OCI-LY3 (cell line): Measurements from ENCODE around the gene KCNK5.
A peak's percentile ranks its signal among the peaks of the same experiment; 100 is the strongest.

ENCODE experiments used
- H2AFZ ChIP-seq: fragments of 200-600, 300-600 bp; shearing (Covaris generic); 2 replicates; pipeline ENCODE4 v1.6.0; 2014; ENCODE audit warnings: antibody characterized with exemption, low read depth, low read length
- H3K27ac ChIP-seq: fragments of 200-600, 300-600 bp; sonication (generic); 2 replicates; pipeline ENCODE4 v1.5.1; 2014; ENCODE audit warnings: mild to moderate bottlenecking, low read length, moderate library complexity, mixed read lengths
- H3K27me3 ChIP-seq: fragments of 200-600, 300-600 bp; sonication (generic); 2 replicates; pipeline ENCODE4 v1.6.1; 2014; ENCODE audit warnings: low read depth, low read length, mixed read lengths
- H3K36me3 ChIP-seq: fragments of 200-600, 300-600 bp; sonication (generic); replicated peaks from 2 replicates; pipeline ENCODE3; 2014; ENCODE audit warnings: low read depth, low read length, mixed read lengths
- H3K4me1 ChIP-seq: fragments of 300-600, 200-600 bp; sonication (generic); 2 replicates; pipeline ENCODE4 v1.6.1; 2014; ENCODE audit warnings: low read length, mixed read lengths
- H3K4me2 ChIP-seq: fragments of 200-600, 300-600 bp; sonication (generic); 2 replicates; pipeline ENCODE4 v1.6.1; 2014; ENCODE audit warnings: low read length, mixed read lengths
- H3K4me3 ChIP-seq: fragments of 300-600, 200-600 bp; sonication (generic); 2 replicates; pipeline ENCODE4 v1.5.1; 2014; ENCODE audit warnings: antibody characterized with exemption, mild to moderate bottlenecking, low read length, moderate library complexity
- H3K79me2 ChIP-seq: fragments of 300-600, 200-600 bp; shearing (Covaris generic); 2 replicates; pipeline ENCODE4 v1.6.1; 2014; ENCODE audit warnings: mild to moderate bottlenecking, low read length, mixed read lengths
- H3K9ac ChIP-seq: fragments of 300-600, 200-600 bp; shearing (Covaris generic); 2 replicates; pipeline ENCODE4 v1.6.0; 2014; ENCODE audit warnings: mild to moderate bottlenecking, low read length, moderate library complexity
- H3K9me3 ChIP-seq: fragments of 200-600, 300-600 bp; shearing (Covaris generic); 2 replicates; pipeline ENCODE4 v1.6.1; 2014; ENCODE audit warnings: low read length, mixed read lengths; ENCODE audit not compliant: insufficient read depth
- H4K20me1 ChIP-seq: fragments of 200-600, 300-600 bp; sonication (generic); 2 replicates; pipeline ENCODE4 v1.6.1; 2016; ENCODE audit warnings: low read length, mixed read lengths; ENCODE audit not compliant: insufficient read depth
- CTCF ChIP-seq: fragments of 200-600, 300-600 bp; sonication (generic); IDR thresholded peaks from 2 replicates; pipeline ENCODE4 v1.5.1; 2014; ENCODE audit warnings: antibody characterized with exemption, low read length, low read depth
- EZH2phosphoT487 ChIP-seq: fragments of 200-600 bp; shearing (Covaris generic); IDR thresholded peaks from 2 replicates; pipeline ENCODE4 v1.6.1; 2018; ENCODE audit warnings: antibody characterized with exemption, mixed run types, low read depth

KCNK5 gene

GRCh38 chr6:39221779-39222641 lies 7.3 kb downstream of the KCNK5 start:
- H3K4me1 ChIP-seq, result peaks cover 6% of the 10 kb centered on the region
- H3K9me3 ChIP-seq, result no peaks in the 10 kb centered on the region
- peaks cover 34% of the 10 kb centered on the region for H3K27me3 ChIP-seq
- H2AFZ ChIP-seq, result no peak overlapping the region
- H3K4me2 ChIP-seq, result no peak overlapping the region
- H3K27ac ChIP-seq, result no peak overlapping the region
- H3K79me2 ChIP-seq, result no peaks in the 10 kb centered on the region
- no peak overlapping the region for H3K4me3 ChIP-seq
- no peaks in the 10 kb centered on the region for H3K36me3 ChIP-seq
- H4K20me1 ChIP-seq, result no peaks in the 10 kb centered on the region
- H3K9ac ChIP-seq, result no peak overlapping the region
- no peak for TF ChIP-seq CTCF
- TF ChIP-seq EZH2phosphoT487, result no peak

- H3K79me2 ChIP-seq, result no peaks in the 10 kb centered on the region
- no peaks in the 10 kb centered on the region for H3K9me3 ChIP-seq
- H2AFZ ChIP-seq, result no peak overlapping the region
- H3K4me2 ChIP-seq, result no peak overlapping the region
- no peak overlapping the region for H3K4me3 ChIP-seq
- H3K27me3 ChIP-seq, result peaks cover 27% of the 10 kb centered on the region
- no peaks in the 10 kb centered on the region for H4K20me1 ChIP-seq
- H3K27ac ChIP-seq, result no peak overlapping the region
- H3K9ac ChIP-seq, result no peak overlapping the region
- TF ChIP-seq CTCF (no peak), EZH2phosphoT487 (no peak)
- H3K36me3 ChIP-seq, result no peaks in the 10 kb centered on the region
- H3K4me1 ChIP-seq, result peaks cover 6% of the 10 kb centered on the region
These were observed 8.2 kb downstream of the KCNK5 start for GRCh38 chr6:39221115-39221514.

GRCh38 chr6:39218868-39219567 lies 10.3 kb downstream of the KCNK5 start:
- H2AFZ ChIP-seq, result peak overlapping the region; percentile 16; the same call in 1 of the 2 replicates
- H3K4me2 ChIP-seq, result peak overlapping the region; percentile 28; the same call in 1 of the 2 replicates
- TF ChIP-seq EZH2phosphoT487 (no peak), CTCF (peak; percentile 12; the same call in 1 of the 2 replicates)
- no peak overlapping the region for H3K9ac ChIP-seq
- no peaks in the 10 kb centered on the region for H3K79me2 ChIP-seq
- no peaks in the 10 kb centered on the region for H4K20me1 ChIP-seq
- no peak overlapping the region for H3K4me3 ChIP-seq
- H3K9me3 ChIP-seq, result no peaks in the 10 kb centered on the region
- H3K27me3 ChIP-seq, result 0 out of 2 replicates have a peak, but pooled peaks cover 10% of the 10 kb centered on the region
- H3K27ac ChIP-seq, result no peak overlapping the region
- H3K36me3 ChIP-seq, result no peaks in the 10 kb centered on the region
- peaks cover 14% of the 10 kb centered on the region for H3K4me1 ChIP-seq

- Histone ChIP-seq H3K9me3 (no peaks in the 10 kb centered on the region), H3K4me1 (peaks cover 16% of the 10 kb centered on the region), H3K27me3 (no peaks in the 10 kb centered on the region), H3K9ac (no peak overlapping the region), H3K4me2 (no peak overlapping the region), H3K36me3 (no peaks in the 10 kb centered on the region), H3K4me3 (no peak overlapping the region), H3K27ac (no peak overlapping the region), H4K20me1 (no peaks in the 10 kb centered on the region), H3K79me2 (no peaks in the 10 kb centered on the region), H2AFZ (no peak overlapping the region)
- no peak for TF ChIP-seq CTCF
- no peak for TF ChIP-seq EZH2phosphoT487
These were observed 12.0 kb downstream of the KCNK5 start for GRCh38 chr6:39217177-39217864.
